ENCODE data around the gene EML4.

Gene EML4

GRCh38 chr2:42191285-42192009, 22.3 kb downstream of the EML4 start:
- no peak overlapping the region for H3K4me3 ChIP-seq (replicated peaks in 1 of 2; ENCODE audit: low read depth in 2 of 2, low read length in 2 of 2)
- TF ChIP-seq CTCF (IDR thresholded peaks at IDR 0.05; ENCODE audit: low read depth, low read length): no peak
- DNase-seq (ENCODE audit: low read depth in 2 of 2): no peak

GRCh38 chr2:42192010-42192373, 22.8 kb downstream of the EML4 start:
- no peak for TF ChIP-seq CTCF (IDR thresholded peaks at IDR 0.05; ENCODE audit: low read depth, low read length)
- DNase-seq (ENCODE audit: low read depth in 2 of 2): no peak
- H3K4me3 ChIP-seq (replicated peaks in 1 of 2; ENCODE audit: low read depth in 2 of 2, low read length in 2 of 2): no peak overlapping the region

GRCh38 chr2:42192652-42193566, 23.8 kb downstream of the EML4 start:
- DNase-seq (ENCODE audit: low read depth in 2 of 2): no peak
- no peak overlapping the region for H3K4me3 ChIP-seq (replicated peaks in 1 of 2; ENCODE audit: low read depth in 2 of 2, low read length in 2 of 2)
- no peak for TF ChIP-seq CTCF (IDR thresholded peaks at IDR 0.05; ENCODE audit: low read depth, low read length)

- no peak for TF ChIP-seq CTCF (IDR thresholded peaks at IDR 0.05; ENCODE audit: low read depth, low read length)
- peak in 1 of 2 donors; percentile 41 for DNase-seq (ENCODE audit: low read depth in 2 of 2)
- no peak overlapping the region for H3K4me3 ChIP-seq (replicated peaks in 1 of 2; ENCODE audit: low read depth in 2 of 2, low read length in 2 of 2)
Measured at GRCh38 chr2:42193722-42194187, 24.6 kb downstream of the EML4 start.

GRCh38 chr2:42194428-42194827, 25.3 kb downstream of the EML4 start:
- TF ChIP-seq CTCF (IDR thresholded peaks at IDR 0.05; ENCODE audit: low read depth, low read length): no peak
- H3K4me3 ChIP-seq (replicated peaks in 1 of 2; ENCODE audit: low read depth in 2 of 2, low read length in 2 of 2): no peak overlapping the region
- DNase-seq (ENCODE audit: low read depth in 2 of 2): no peak

GRCh38 chr2:42195559-42195958, 26.4 kb downstream of the EML4 start:
- DNase-seq (ENCODE audit: low read depth in 2 of 2): peak; percentile 58 to 62
- no peak for TF ChIP-seq CTCF (IDR thresholded peaks at IDR 0.05; ENCODE audit: low read depth, low read length)
- no peak overlapping the region for H3K4me3 ChIP-seq (replicated peaks in 1 of 2; ENCODE audit: low read depth in 2 of 2, low read length in 2 of 2)
